IPS DF 4.7 (cell line): ENCODE data around the gene KIAA0513.

Source experiments
- DNase-seq: peaks from one replicate; pipeline ENCODE4 v3.0.0-alpha.2; 2013; ENCODE audit warnings: low spot score; ENCODE audit errors: extremely low read depth

The KIAA0513 gene

GRCh38 chr16:85027349-85027957 is at the start of gene KIAA0513:
TSS of gene KIAA0513 (plus strand) at chr16:85027795. CDS start at chr16:85067072, 39,277 bp downstream.
- no peak for DNase-seq

GRCh38 chr16:84979516-84979915 is 48.1 kb upstream of the KIAA0513 start:
- no peak for DNase-seq

GRCh38 chr16:84982434-84982833 is 45.2 kb upstream of the KIAA0513 start:
- no peak for DNase-seq

GRCh38 chr16:84985079-84986065 is 42.2 kb upstream of the KIAA0513 start:
- DNase-seq = no peak

GRCh38 chr16:84986102-84986501 is 41.5 kb upstream of the KIAA0513 start:
- DNase-seq = no peak

- no peak for DNase-seq
These were observed 40.7 kb upstream of the KIAA0513 start for GRCh38 chr16:84986879-84987278.

GRCh38 chr16:84988328-84989080 is 39.1 kb upstream of the KIAA0513 start:
- DNase-seq = no peak

- no peak for DNase-seq
These were observed 37.6 kb upstream of the KIAA0513 start for GRCh38 chr16:84989749-84990620.

GRCh38 chr16:84990782-84991181 is 36.8 kb upstream of the KIAA0513 start:
- DNase-seq = no peak

- no peak for DNase-seq
These were observed 34.9 kb upstream of the KIAA0513 start for GRCh38 chr16:84992717-84993075.

GRCh38 chr16:84993926-84994325 is 33.7 kb upstream of the KIAA0513 start:
- DNase-seq = no peak

- DNase-seq = no peak
These were observed 31.9 kb upstream of the KIAA0513 start for GRCh38 chr16:84995663-84996062.

- no peak for DNase-seq
These were observed 31.2 kb upstream of the KIAA0513 start for GRCh38 chr16:84996365-84996764.

GRCh38 chr16:84999200-84999599 is 28.4 kb upstream of the KIAA0513 start:
- DNase-seq = no peak

GRCh38 chr16:84999857-85000480 is 27.6 kb upstream of the KIAA0513 start:
- no peak for DNase-seq

- no peak for DNase-seq
These were observed 25.5 kb upstream of the KIAA0513 start for GRCh38 chr16:85002099-85002541.

- no peak for DNase-seq
These were observed 25.0 kb upstream of the KIAA0513 start for GRCh38 chr16:85002608-85003007.

GRCh38 chr16:85003076-85003475 is 24.5 kb upstream of the KIAA0513 start:
- DNase-seq = no peak

- DNase-seq = no peak
These were observed 23.6 kb upstream of the KIAA0513 start for GRCh38 chr16:85003725-85004586.
